Neural cell (in vitro differentiated cells): ENCODE measurements around the gene TXNRD1. TPM values are rescaled to one million over a fixed set of nuclear protein-coding genes. Genes with fewer than 3 reads are reported as not detected.

Experiments used
- H2AFZ ChIP-seq: fragments of 200-600, 300-800 bp; sonication (generic), shearing (Covaris generic); 2 replicates; pipeline ENCODE4 v1.6.0; 2014; ENCODE audit warnings: low read depth, mild to moderate bottlenecking, antibody characterized with exemption, low read length, moderate library complexity
- H3F3A ChIP-seq: fragments of 200-600 bp; shearing (Covaris generic); 2 replicates; pipeline ENCODE4 v1.6.1; 2016; ENCODE audit warnings: mild to moderate bottlenecking, moderate library complexity, mixed read lengths, antibody characterized with exemption, low read length; ENCODE audit not compliant: insufficient read depth, poor library complexity, severe bottlenecking
- H3K27ac ChIP-seq: fragments of 200-600, 300-800 bp; sonication (generic), shearing (Covaris generic); 2 replicates; pipeline ENCODE4 v1.5.1; 2014; ENCODE audit warnings: mild to moderate bottlenecking, low read length, moderate library complexity
- H3K27me3 ChIP-seq: fragments of 300-800, 200-600 bp; sonication (generic), shearing (Covaris generic); 2 replicates; pipeline ENCODE4 v1.6.0; 2014; ENCODE audit warnings: mild to moderate bottlenecking, low read depth, low read length, moderate library complexity; ENCODE audit not compliant: insufficient read depth
- H3K36me3 ChIP-seq: fragments of 300-800, 200-600 bp; sonication (generic), shearing (Covaris generic); 2 replicates; pipeline ENCODE4 v1.5.1; 2014; ENCODE audit warnings: mild to moderate bottlenecking, antibody characterized with exemption, low read length, moderate library complexity; ENCODE audit not compliant: insufficient read depth
- H3K4me2 ChIP-seq: fragments of 300-800, 200-600 bp; sonication (generic), shearing (Covaris generic); 2 replicates; pipeline ENCODE4 v1.6.0; 2014; ENCODE audit warnings: mild to moderate bottlenecking, low read length
- H3K4me3 ChIP-seq: fragments of 300-800, 200-600 bp; sonication (generic), shearing (Covaris generic); 2 replicates; pipeline ENCODE4 v1.5.1; 2014; ENCODE audit warnings: mild to moderate bottlenecking, low read length, moderate library complexity
- H3K79me2 ChIP-seq: fragments of 200-600 bp; shearing (Covaris generic); replicated peaks from 2 replicates; pipeline ENCODE4 v1.6.0; 2014; ENCODE audit warnings: mild to moderate bottlenecking, low read length, moderate library complexity; ENCODE audit not compliant: insufficient read depth
- H3K9ac ChIP-seq: fragments of 300-800, 200-600 bp; sonication (generic), shearing (Covaris generic); 2 replicates; pipeline ENCODE4 v1.6.1; 2016; ENCODE audit warnings: mild to moderate bottlenecking, low read length, mixed read lengths
- H3K9me2 ChIP-seq: fragments of 200-600 bp; shearing (Covaris generic); 2 replicates; pipeline ENCODE4 v1.6.1; 2016; ENCODE audit warnings: mild to moderate bottlenecking, low read length, mixed read lengths; ENCODE audit not compliant: insufficient read depth
- H3K9me3 ChIP-seq: fragments of 200-600, 300-800 bp; sonication (generic), shearing (Covaris generic); 2 replicates; pipeline ENCODE4 v1.6.1; 2016; ENCODE audit warnings: mild to moderate bottlenecking, mixed run types, low read length, moderate library complexity, mixed read lengths
- H4K20me1 ChIP-seq: fragments of 200-600 bp; shearing (Covaris generic); 2 replicates; pipeline ENCODE4 v1.6.1; 2016; ENCODE audit warnings: mild to moderate bottlenecking, mixed run types; ENCODE audit not compliant: insufficient read depth
- CTCF ChIP-seq: fragments of 450-650 bp; IDR thresholded peaks from 2 replicates; pipeline ENCODE4 v1.5.1; 2014; ENCODE audit warnings: antibody characterized with exemption, mild to moderate bottlenecking, moderate library complexity; ENCODE audit not compliant: poor library complexity, severe bottlenecking
- EP300 ChIP-seq: fragments of 450-650 bp; conservative IDR thresholded peaks from 2 replicates; pipeline ENCODE4 v1.6.1; 2014; ENCODE audit warnings: antibody characterized with exemption, mild to moderate bottlenecking, moderate library complexity; ENCODE audit not compliant: poor library complexity, severe bottlenecking
- EZH2 ChIP-seq: fragments of 200-600, 300-800 bp; shearing (Covaris generic), sonication (generic); IDR thresholded peaks from 2 replicates; pipeline ENCODE4 v1.6.1; 2014; ENCODE audit warnings: antibody characterized with exemption, low read length, borderline replicate concordance, mild to moderate bottlenecking; ENCODE audit not compliant: insufficient read depth, poor library complexity, severe bottlenecking
- MXI1 ChIP-seq: fragments of 450-650 bp; conservative IDR thresholded peaks from 2 replicates; pipeline ENCODE4 v1.6.1; 2014; ENCODE audit warnings: antibody characterized with exemption, mild to moderate bottlenecking; ENCODE audit not compliant: poor library complexity, severe bottlenecking
- POLR2AphosphoS5 ChIP-seq: IDR thresholded peaks from 2 replicates; pipeline ENCODE4 v1.6.1; 2012
- RAD21 ChIP-seq: fragments of 450-650 bp; conservative IDR thresholded peaks from 2 replicates; pipeline ENCODE4 v1.6.1; 2014; ENCODE audit warnings: antibody characterized with exemption, mild to moderate bottlenecking, moderate library complexity
- SMC3 ChIP-seq: fragments of 450-650 bp; conservative IDR thresholded peaks from 2 replicates; pipeline ENCODE4 v1.6.1; 2014; ENCODE audit warnings: antibody characterized with exemption, mild to moderate bottlenecking, moderate library complexity; ENCODE audit not compliant: poor library complexity
- TAF1 ChIP-seq: IDR thresholded peaks from 2 replicates; pipeline ENCODE4 v1.6.1; 2012; ENCODE audit warnings: low read depth
- polyA plus RNA-seq: library from polyadenylated mRNA; depleted of rRNA; stranded (reverse); fragments of >200 nt; gene quantifications from 2 replicates; pipeline ENCODE4 v1.2.3, GENCODE V29; 2014
- TF ChIP-seq, protein P1 (sequence below): IDR thresholded peaks from 2 replicates; pipeline ENCODE4 v1.6.1; 2012; ENCODE audit warnings: borderline replicate concordance

TXNRD1 gene
- polyA plus RNA-seq, 1 donor from 2014 or later = 59.6 TPM

DNA sequence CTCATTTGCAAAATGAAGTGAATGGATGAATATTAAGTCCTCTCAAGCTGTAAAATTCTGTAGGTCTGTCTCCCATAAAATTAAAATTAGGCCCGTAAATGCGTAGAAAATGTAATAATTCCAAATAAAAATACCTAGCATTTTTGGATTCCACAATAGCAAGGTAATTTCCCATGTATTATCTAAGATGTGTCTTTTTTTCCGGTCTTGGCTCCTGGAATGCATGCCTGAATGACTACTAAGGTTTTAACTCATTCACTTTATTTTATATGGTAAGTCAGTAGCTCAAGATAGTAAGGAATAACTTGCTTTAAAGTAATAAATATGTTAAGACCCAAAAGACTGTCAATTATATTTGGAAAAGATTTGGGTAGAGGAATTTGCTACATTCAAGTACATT is 11.1 kb downstream of the TXNRD1 start:
- no peaks in the 10 kb centered on the region for H3K9me2 ChIP-seq
- H3K27me3 ChIP-seq = no peaks in the 10 kb centered on the region
- no peaks in the 10 kb centered on the region for H3F3A ChIP-seq
- H3K36me3 ChIP-seq = no peaks in the 10 kb centered on the region
- no peaks in the 10 kb centered on the region for H3K79me2 ChIP-seq
- H3K4me2 ChIP-seq = no peak overlapping the region
- no peak overlapping the region for H2AFZ ChIP-seq
- no peak overlapping the region for H3K27ac ChIP-seq
- TF ChIP-seq SMC3 (no peak), EZH2 (no peak), POLR2AphosphoS5 (no peak), EP300 (no peak), TAF1 (no peak), RAD21 (no peak), MXI1 (no peak), CTCF (no peak)
- TF ChIP-seq, protein P1, sequence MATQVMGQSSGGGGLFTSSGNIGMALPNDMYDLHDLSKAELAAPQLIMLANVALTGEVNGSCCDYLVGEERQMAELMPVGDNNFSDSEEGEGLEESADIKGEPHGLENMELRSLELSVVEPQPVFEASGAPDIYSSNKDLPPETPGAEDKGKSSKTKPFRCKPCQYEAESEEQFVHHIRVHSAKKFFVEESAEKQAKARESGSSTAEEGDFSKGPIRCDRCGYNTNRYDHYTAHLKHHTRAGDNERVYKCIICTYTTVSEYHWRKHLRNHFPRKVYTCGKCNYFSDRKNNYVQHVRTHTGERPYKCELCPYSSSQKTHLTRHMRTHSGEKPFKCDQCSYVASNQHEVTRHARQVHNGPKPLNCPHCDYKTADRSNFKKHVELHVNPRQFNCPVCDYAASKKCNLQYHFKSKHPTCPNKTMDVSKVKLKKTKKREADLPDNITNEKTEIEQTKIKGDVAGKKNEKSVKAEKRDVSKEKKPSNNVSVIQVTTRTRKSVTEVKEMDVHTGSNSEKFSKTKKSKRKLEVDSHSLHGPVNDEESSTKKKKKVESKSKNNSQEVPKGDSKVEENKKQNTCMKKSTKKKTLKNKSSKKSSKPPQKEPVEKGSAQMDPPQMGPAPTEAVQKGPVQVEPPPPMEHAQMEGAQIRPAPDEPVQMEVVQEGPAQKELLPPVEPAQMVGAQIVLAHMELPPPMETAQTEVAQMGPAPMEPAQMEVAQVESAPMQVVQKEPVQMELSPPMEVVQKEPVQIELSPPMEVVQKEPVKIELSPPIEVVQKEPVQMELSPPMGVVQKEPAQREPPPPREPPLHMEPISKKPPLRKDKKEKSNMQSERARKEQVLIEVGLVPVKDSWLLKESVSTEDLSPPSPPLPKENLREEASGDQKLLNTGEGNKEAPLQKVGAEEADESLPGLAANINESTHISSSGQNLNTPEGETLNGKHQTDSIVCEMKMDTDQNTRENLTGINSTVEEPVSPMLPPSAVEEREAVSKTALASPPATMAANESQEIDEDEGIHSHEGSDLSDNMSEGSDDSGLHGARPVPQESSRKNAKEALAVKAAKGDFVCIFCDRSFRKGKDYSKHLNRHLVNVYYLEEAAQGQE = no peak
- no peak overlapping the region for H3K4me3 ChIP-seq
- H4K20me1 ChIP-seq = no peaks in the 10 kb centered on the region
- H3K9me3 ChIP-seq = no peaks in the 10 kb centered on the region
- no peak overlapping the region for H3K9ac ChIP-seq

DNA sequence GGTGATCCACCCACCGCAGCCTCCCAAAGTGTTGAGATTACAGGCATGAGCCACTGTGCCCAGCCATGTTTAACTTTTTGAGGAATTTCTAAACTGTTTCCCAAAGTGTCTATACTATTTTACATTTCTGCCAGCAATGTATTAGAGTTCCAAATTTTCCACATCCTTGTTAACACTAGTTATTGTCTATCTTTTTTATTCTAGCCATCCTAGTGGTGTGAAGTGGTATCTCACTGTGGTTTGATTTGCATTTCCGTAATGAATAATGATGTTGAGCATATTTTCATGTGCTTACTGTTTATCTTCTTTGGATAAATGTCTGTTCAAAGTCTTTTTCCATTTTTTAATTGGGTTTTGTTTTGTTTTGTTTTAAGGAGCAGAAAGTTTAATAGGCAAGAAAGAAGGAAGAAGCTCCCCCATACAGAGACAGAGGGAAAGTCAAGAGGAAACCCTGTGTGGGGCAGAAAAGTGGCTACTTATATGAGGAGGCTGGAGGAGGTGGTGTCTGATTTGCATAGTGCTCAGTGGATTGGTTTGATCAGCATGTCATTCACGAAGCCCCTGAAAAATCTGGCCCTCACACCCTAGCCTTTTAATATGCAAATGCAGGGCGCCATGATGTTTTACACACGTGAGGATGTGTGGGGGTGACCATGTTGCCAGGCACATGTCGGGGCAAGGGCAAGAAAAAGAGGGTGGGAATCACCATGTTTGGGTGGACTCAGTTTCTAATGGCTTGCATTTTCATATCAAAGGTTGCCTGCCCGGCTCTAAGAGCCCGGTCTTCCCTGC is 14.9 kb downstream of the TXNRD1 start:
- TF ChIP-seq POLR2AphosphoS5 (no peak), SMC3 (no peak), MXI1 (no peak), EP300 (no peak), EZH2 (no peak), RAD21 (no peak), TAF1 (no peak), CTCF (no peak)
- TF ChIP-seq, protein P1 = no peak
- H4K20me1 ChIP-seq = no peaks in the 10 kb centered on the region
- H2AFZ ChIP-seq = no peak overlapping the region
- no peaks in the 10 kb centered on the region for H3K79me2 ChIP-seq
- H3K4me3 ChIP-seq = no peak overlapping the region
- no peaks in the 10 kb centered on the region for H3K9me2 ChIP-seq
- H3K9ac ChIP-seq = no peak overlapping the region
- no peaks in the 10 kb centered on the region for H3K36me3 ChIP-seq
- no peak overlapping the region for H3K27ac ChIP-seq
- no peaks in the 10 kb centered on the region for H3K27me3 ChIP-seq
- no peaks in the 10 kb centered on the region for H3F3A ChIP-seq
- no peak overlapping the region for H3K4me2 ChIP-seq
- H3K9me3 ChIP-seq = no peaks in the 10 kb centered on the region
